T-cell (primary cell): ENCODE measurements around the gene CLEC4G. TPM values are rescaled to one million over a fixed set of nuclear protein-coding genes. Genes with fewer than 3 reads are reported as not detected.

Experiments
- ATAC-seq, 4 experiments: fragments of 200-7000 bp in 3 of 4; fragments of 150-1000 bp in 1 of 4; cut with Tn5 transposase; replicated peaks in 1 of 4; 1 replicate in 3 of 4; 2 replicates in 1 of 4; pipeline ENCODE4 v1.10.0; 2021; ENCODE audit warnings: moderate library complexity in 3 of 4, mild to moderate bottlenecking in 2 of 4, moderate number of reproducible peaks in 1 of 4
- CTCF ChIA-PET, 2 donors: fragments of 300-600 bp; sonication (Branson Sonifier 250); formaldehyde crosslinking; loops; one replicate each; lab custom pipeline; 2022; ENCODE audit warnings: antibody characterized with exemption in 2 of 2; lab: Charles Lee
- POLR2A ChIA-PET, 2 donors: fragments of 300-600 bp; sonication (Branson Sonifier 250); formaldehyde crosslinking; loops; one replicate each; lab custom pipeline; 2022; ENCODE audit warnings: antibody characterized with exemption in 2 of 2; lab: Charles Lee
- DNase-seq, 35 experiments: peaks; one replicate each; pipeline versions ENCODE4 v3.0.0 to v3.0.0-alpha.2; 2013 to 2023
- H3K27ac ChIP-seq: one replicate; pipeline ENCODE4 v1.5.1; 2013; ENCODE audit warnings: low read length
- H3K27me3 ChIP-seq, 2 experiments: replicated peaks in 1 of 2; 1 replicate in 1 of 2; 2 replicates in 1 of 2; pipeline versions ENCODE4 v1.6.1 to v1.7.0; 2013; ENCODE audit warnings: low read length in 1 of 2, mixed read lengths in 1 of 2; ENCODE audit not compliant: control insufficient read depth in 2 of 2, insufficient read depth in 2 of 2; ENCODE audit errors: extremely low read depth in 1 of 2
- H3K36me3 ChIP-seq, 2 donors: 1 replicate in 1 of 2; 2 replicates in 1 of 2; pipeline versions ENCODE4 v1.6.1 to v1.7.0; 2013; ENCODE audit warnings: low read length in 1 of 2; ENCODE audit not compliant: control insufficient read depth in 2 of 2, insufficient read depth in 1 of 2; ENCODE audit errors: extremely low read depth in 1 of 2
- H3K4me1 ChIP-seq, 2 experiments: 1 replicate in 1 of 2; 2 replicates in 1 of 2; pipeline versions ENCODE4 v1.6.1 to v1.7.0; 2013; ENCODE audit warnings: low read length in 2 of 2, mixed read lengths in 1 of 2; ENCODE audit not compliant: insufficient read depth in 2 of 2, control insufficient read depth in 1 of 2; ENCODE audit errors: extremely low read depth in 1 of 2
- H3K4me3 ChIP-seq, 2 donors: 1 replicate in 1 of 2; 2 replicates in 1 of 2; pipeline versions ENCODE4 v1.5.1 to v1.7.0; 2013; ENCODE audit warnings: mild to moderate bottlenecking in 2 of 2, low read length in 1 of 2, moderate library complexity in 1 of 2; ENCODE audit not compliant: control insufficient read depth in 1 of 2; ENCODE audit errors: extremely low read depth in 1 of 2
- H3K9me3 ChIP-seq: 2 replicates; pipeline ENCODE4 v1.7.0; 2013
- H3K27ac Mint-ChIP-seq, 2 donors: one replicate each; pipeline ENCODE4 v1.8.0; 2020 to 2021; ENCODE audit warnings: mild to moderate bottlenecking in 2 of 2, mixed read lengths in 2 of 2
- H3K27me3 Mint-ChIP-seq, 2 donors: one replicate each; pipeline ENCODE4 v1.8.0; 2021 to 2022; ENCODE audit warnings: mixed read lengths in 2 of 2
- H3K36me3 Mint-ChIP-seq: one replicate; pipeline ENCODE4 v1.8.0; 2021; ENCODE audit warnings: mixed read lengths
- H3K4me1 Mint-ChIP-seq, 3 donors: one replicate each; pipeline ENCODE4 v1.8.0; 2020 to 2022; ENCODE audit warnings: mixed read lengths in 3 of 3, mild to moderate bottlenecking in 1 of 3
- H3K4me3 Mint-ChIP-seq, 3 donors: one replicate each; pipeline ENCODE4 v1.8.0; 2020 to 2022; ENCODE audit warnings: mild to moderate bottlenecking in 3 of 3, mixed read lengths in 3 of 3, moderate library complexity in 3 of 3
- H3K9me3 Mint-ChIP-seq, 3 donors: one replicate each; pipeline ENCODE4 v1.8.0; 2020 to 2022; ENCODE audit warnings: mixed read lengths in 3 of 3
- WGBS: methylation state at CpG from one replicate; pipeline ENCODE4 v1.1.5; 2013; ENCODE audit warnings: missing lambda C conversion rate; ENCODE audit not compliant: insufficient coverage; 5-methylcytosine and 5-hydroxymethylcytosine counted together
- total RNA-seq, 35 experiments: library from RNA in 6 of 35; stranded (reverse) in 6 of 35; fragments of 120-200 nt in 1 of 35; gene quantifications; one replicate each; pipeline versions ENCODE4 v1.2.1 to v1.2.4 and lab custom pipeline; 2013 to 2026

Gene CLEC4G
- total RNA-seq, 5 donors from 2014 or later (not counting 1 experiment from before 2014, with no cell fraction given), result not detected

GRCh38 chr19:7716762-7717161 is 15.1 kb downstream of the CLEC4G start:
- no peaks in the 10 kb centered on the region for H3K36me3 ChIP-seq
- H3K4me3 Mint-ChIP-seq, result no peak overlapping the region
- H3K27ac Mint-ChIP-seq, result no peak overlapping the region
- no peak for ATAC-seq
- ChIA-PET POLR2A (no interaction called here), CTCF (no interaction called here)
- H3K4me1 ChIP-seq, result peaks cover 0 to 16% of the 10 kb centered on the region in 2 experiments
- H3K4me3 ChIP-seq, result no peak overlapping the region
- H3K36me3 Mint-ChIP-seq, result no peaks in the 10 kb centered on the region
- H3K9me3 Mint-ChIP-seq, result peaks cover 0 to 4% (median 4%) of the 10 kb centered on the region in 3 donors
- no peak overlapping the region for H3K27ac ChIP-seq
- no peaks in the 10 kb centered on the region for H3K27me3 Mint-ChIP-seq
- WGBS, result no CpG with 5 or more reads among the region's 1 CpG
- DNase-seq, result no peak
- no peaks in the 10 kb centered on the region for H3K9me3 ChIP-seq
- peaks cover 6 to 14% (median 8%) of the 10 kb centered on the region in 3 donors for H3K4me1 Mint-ChIP-seq
- H3K27me3 ChIP-seq, result peaks cover 0 to 4% of the 10 kb centered on the region in 2 experiments

- Histone ChIP-seq H3K4me3 (no peak overlapping the region), H3K9me3 (no peaks in the 10 kb centered on the region), H3K27ac (no peak overlapping the region), H3K36me3 (no peaks in the 10 kb centered on the region), H3K4me1 (peaks cover 0 to 16% of the 10 kb centered on the region in 2 experiments), H3K27me3 (peaks cover 0 to 4% of the 10 kb centered on the region in 2 experiments)
- no peaks in the 10 kb centered on the region for H3K27me3 Mint-ChIP-seq
- DNase-seq, result no peak
- CTCF ChIA-PET, result no interaction called here
- ATAC-seq, result no peak
- peaks cover 0 to 4% (median 4%) of the 10 kb centered on the region in 3 donors for H3K9me3 Mint-ChIP-seq
- H3K4me3 Mint-ChIP-seq, result no peak overlapping the region
- no CpG with 5 or more reads among the region's 1 CpG for WGBS
- POLR2A ChIA-PET, result no interaction called here
- H3K36me3 Mint-ChIP-seq, result no peaks in the 10 kb centered on the region
- H3K27ac Mint-ChIP-seq, result no peak overlapping the region
- peaks cover 6 to 15% (median 11%) of the 10 kb centered on the region in 3 donors for H3K4me1 Mint-ChIP-seq
These were observed 16.2 kb downstream of the CLEC4G start for GRCh38 chr19:7715671-7716070.

GRCh38 chr19:7710616-7711015 is 21.3 kb downstream of the CLEC4G start:
- CTCF ChIA-PET, result no interaction called here
- Mint-ChIP-seq H3K4me1 (peaks cover 25 to 38% (median 37%) of the 10 kb centered on the region in 3 donors), H3K36me3 (no peaks in the 10 kb centered on the region), H3K4me3 (no peak overlapping the region), H3K9me3 (no peaks in the 10 kb centered on the region), H3K27me3 (no peaks in the 10 kb centered on the region), H3K27ac (no peak overlapping the region)
- H3K27ac ChIP-seq, result no peak overlapping the region
- DNase-seq (no peak), ATAC-seq (no peak)
- POLR2A ChIA-PET, result no interaction called here
- H3K36me3 ChIP-seq, result no peaks in the 10 kb centered on the region
- H3K4me1 ChIP-seq, result peaks cover 15 to 31% of the 10 kb centered on the region in 2 experiments
- H3K9me3 ChIP-seq, result no peaks in the 10 kb centered on the region
- WGBS, result 81% methylated on average over 5 of the region's 5 CpGs
- H3K27me3 ChIP-seq, result peaks cover 0 to 9% of the 10 kb centered on the region in 2 experiments
- H3K4me3 ChIP-seq, result no peak overlapping the region

GRCh38 chr19:7709932-7710460 is 21.9 kb downstream of the CLEC4G start:
- H3K9me3 Mint-ChIP-seq, result no peaks in the 10 kb centered on the region
- no peaks in the 10 kb centered on the region for H3K9me3 ChIP-seq
- H3K4me3 Mint-ChIP-seq, result no peak overlapping the region
- no peaks in the 10 kb centered on the region for H3K27me3 Mint-ChIP-seq
- H3K27ac ChIP-seq, result no peak overlapping the region
- ATAC-seq (no peak), DNase-seq (no peak)
- POLR2A ChIA-PET, result no interaction called here
- H3K27ac Mint-ChIP-seq, result no peak overlapping the region
- no peaks in the 10 kb centered on the region for H3K36me3 Mint-ChIP-seq
- peaks cover 31 to 44% (median 43%) of the 10 kb centered on the region in 3 donors for H3K4me1 Mint-ChIP-seq
- no peaks in the 10 kb centered on the region for H3K36me3 ChIP-seq
- H3K4me1 ChIP-seq, result peaks cover 15 to 37% of the 10 kb centered on the region in 2 experiments
- H3K4me3 ChIP-seq, result no peak overlapping the region
- peaks cover 0 to 9% of the 10 kb centered on the region in 2 experiments for H3K27me3 ChIP-seq
- CTCF ChIA-PET, result no interaction called here
- WGBS, result 96% methylated on average over 3 of the region's 10 CpGs

GRCh38 chr19:7706955-7707456 is 24.9 kb downstream of the CLEC4G start:
- no peaks in the 10 kb centered on the region for H3K9me3 ChIP-seq
- peaks cover 45 to 66% (median 62%) of the 10 kb centered on the region in 3 donors for H3K4me1 Mint-ChIP-seq
- POLR2A ChIA-PET, result no interaction called here
- H3K4me1 ChIP-seq, result peaks cover 15 to 50% of the 10 kb centered on the region in 2 experiments
- peaks cover 0 to 9% of the 10 kb centered on the region in 2 experiments for H3K27me3 ChIP-seq
- H3K27ac Mint-ChIP-seq, result peak overlapping the region; percentile 96 to 98
- 80% methylated on average over 5 of the region's 8 CpGs for WGBS
- H3K36me3 Mint-ChIP-seq, result no peaks in the 10 kb centered on the region
- H3K27me3 Mint-ChIP-seq, result no peaks in the 10 kb centered on the region
- H3K4me3 ChIP-seq, result no peak overlapping the region
- DNase-seq (no peak), ATAC-seq (no peak)
- peak overlapping the region; percentile 8 to 78 (median 51) for H3K4me3 Mint-ChIP-seq
- peak overlapping the region; percentile 88 for H3K27ac ChIP-seq
- H3K36me3 ChIP-seq, result no peaks in the 10 kb centered on the region
- no peaks in the 10 kb centered on the region for H3K9me3 Mint-ChIP-seq
- CTCF ChIA-PET, result no interaction called here

- WGBS, result 85% methylated on average over 7 of the region's 14 CpGs
- no peaks in the 10 kb centered on the region for H3K9me3 Mint-ChIP-seq
These were observed 25.5 kb downstream of the CLEC4G start for GRCh38 chr19:7706188-7706954.

More at GRCh38 chr19:7706188-7706954, 25.5 kb downstream of the CLEC4G start:
- Histone ChIP-seq H3K36me3 (no peaks in the 10 kb centered on the region), H3K27me3 (peaks cover 0 to 9% of the 10 kb centered on the region in 2 experiments), H3K4me1 (peaks cover 15 to 50% of the 10 kb centered on the region in 2 experiments), H3K27ac (peak overlapping the region; percentile 88), H3K9me3 (no peaks in the 10 kb centered on the region), H3K4me3 (peak overlapping the region in 1 of 2 donors; percentile 31)
- Mint-ChIP-seq H3K36me3 (no peaks in the 10 kb centered on the region), H3K4me3 (peak overlapping the region; percentile 69 to 78 (median 76)), H3K27ac (peak overlapping the region; percentile 96 to 98), H3K4me1 (peaks cover 45 to 67% (median 63%) of the 10 kb centered on the region in 3 donors), H3K27me3 (no peaks in the 10 kb centered on the region)
- ATAC-seq (no peak), DNase-seq (no peak)
- ChIA-PET CTCF (interaction anchor here in 1 of 2 donors (0.6 to 0.7 kb wide), 2 partner anchors 26 to 28 kb away, joined by 3 read pairs; partner anchors contain the start of gene TRAPPC5), POLR2A (interaction anchor here in 1 of 2 donors (0.6 kb wide), 1 partner anchor 18 kb away, joined by 3 read pairs; no protein-coding TSS in a partner anchor)
